ENCODE results near the gene SLC44A5.

SLC44A5 gene

DNA sequence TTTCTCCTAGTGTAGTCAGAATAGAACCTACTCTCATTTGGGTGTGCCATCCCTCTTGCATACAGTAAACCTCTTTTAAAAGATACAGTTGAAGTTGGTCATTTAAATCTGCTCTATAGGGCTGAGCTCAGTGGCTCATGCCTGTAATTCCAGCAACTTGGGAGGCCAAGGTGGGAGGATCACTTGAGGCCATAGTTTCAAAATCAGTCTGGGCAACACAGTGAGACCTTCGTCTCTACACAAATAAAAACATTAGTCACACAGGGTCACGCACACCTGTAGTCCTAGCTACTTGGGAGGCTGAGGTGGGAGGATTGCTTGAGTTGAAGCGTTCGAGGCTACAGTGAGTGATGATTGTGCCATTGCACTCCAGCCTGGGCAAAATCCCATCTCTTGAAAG is 292.9 kb downstream of the SLC44A5 start:
- no peak for DNase-seq (ENCODE audit: low read depth)
- no peak overlapping the region for H3K4me3 ChIP-seq (ENCODE audit: low read depth, low read length)
- TF ChIP-seq, protein P1, sequence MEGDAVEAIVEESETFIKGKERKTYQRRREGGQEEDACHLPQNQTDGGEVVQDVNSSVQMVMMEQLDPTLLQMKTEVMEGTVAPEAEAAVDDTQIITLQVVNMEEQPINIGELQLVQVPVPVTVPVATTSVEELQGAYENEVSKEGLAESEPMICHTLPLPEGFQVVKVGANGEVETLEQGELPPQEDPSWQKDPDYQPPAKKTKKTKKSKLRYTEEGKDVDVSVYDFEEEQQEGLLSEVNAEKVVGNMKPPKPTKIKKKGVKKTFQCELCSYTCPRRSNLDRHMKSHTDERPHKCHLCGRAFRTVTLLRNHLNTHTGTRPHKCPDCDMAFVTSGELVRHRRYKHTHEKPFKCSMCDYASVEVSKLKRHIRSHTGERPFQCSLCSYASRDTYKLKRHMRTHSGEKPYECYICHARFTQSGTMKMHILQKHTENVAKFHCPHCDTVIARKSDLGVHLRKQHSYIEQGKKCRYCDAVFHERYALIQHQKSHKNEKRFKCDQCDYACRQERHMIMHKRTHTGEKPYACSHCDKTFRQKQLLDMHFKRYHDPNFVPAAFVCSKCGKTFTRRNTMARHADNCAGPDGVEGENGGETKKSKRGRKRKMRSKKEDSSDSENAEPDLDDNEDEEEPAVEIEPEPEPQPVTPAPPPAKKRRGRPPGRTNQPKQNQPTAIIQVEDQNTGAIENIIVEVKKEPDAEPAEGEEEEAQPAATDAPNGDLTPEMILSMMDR (IDR thresholded peaks at IDR 0.05; ENCODE audit: low read depth, low read length, missing control alignments) = no peak
- in situ Hi-C loops (cut with HindIII; ENCODE audit: low sequenced_read_pairs) = no loop called here

DNA sequence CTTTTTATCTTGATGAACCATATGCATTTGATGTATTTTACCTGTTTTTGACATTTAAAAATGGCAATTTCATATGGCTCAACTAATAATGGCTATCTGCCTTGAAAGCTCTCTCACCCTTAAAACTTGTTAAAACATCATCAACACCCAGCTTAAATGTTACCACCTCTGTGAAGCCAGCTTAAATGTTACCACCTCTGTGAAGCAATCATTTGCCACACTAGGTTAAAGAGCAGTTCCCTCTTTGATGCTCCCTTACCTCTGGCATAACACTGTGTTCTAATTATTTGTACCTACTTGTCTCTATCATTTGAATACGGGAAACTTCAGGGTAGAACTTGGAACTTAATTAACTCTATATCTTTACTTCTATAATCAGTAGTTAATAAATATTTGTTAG is 294.7 kb downstream of the SLC44A5 start:
- DNase-seq (ENCODE audit: low read depth) = no peak
- TF ChIP-seq, protein P1 (IDR thresholded peaks at IDR 0.05; ENCODE audit: low read depth, low read length, missing control alignments) = no peak
- no peak overlapping the region for H3K4me3 ChIP-seq (ENCODE audit: low read depth, low read length)
- in situ Hi-C loops (cut with HindIII; ENCODE audit: low sequenced_read_pairs) = no loop called here

DNA sequence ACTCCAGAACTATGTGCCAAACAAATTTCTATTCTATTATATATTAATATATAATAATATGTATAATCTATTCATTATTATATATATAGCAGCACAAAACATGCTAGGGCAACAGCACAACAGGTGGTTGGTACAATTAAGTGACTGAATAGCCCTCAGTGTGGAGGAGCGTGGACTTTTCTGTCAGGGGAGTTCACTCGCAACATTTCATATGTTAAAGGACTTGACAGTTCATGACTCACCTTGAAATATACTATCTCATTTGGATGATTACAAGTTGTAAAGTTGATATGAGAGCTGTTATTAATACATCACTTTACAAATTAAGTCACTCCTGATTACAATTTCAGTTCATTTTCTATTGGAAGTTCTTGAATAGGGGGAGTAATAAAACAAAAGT is 298.3 kb downstream of the SLC44A5 start:
- TF ChIP-seq, protein P1 (IDR thresholded peaks at IDR 0.05; ENCODE audit: low read depth, low read length, missing control alignments) = no peak
- in situ Hi-C loops (cut with HindIII; ENCODE audit: low sequenced_read_pairs) = no loop called here
- H3K4me3 ChIP-seq (ENCODE audit: low read depth, low read length) = no peak overlapping the region
- no peak for DNase-seq (ENCODE audit: low read depth)

DNA sequence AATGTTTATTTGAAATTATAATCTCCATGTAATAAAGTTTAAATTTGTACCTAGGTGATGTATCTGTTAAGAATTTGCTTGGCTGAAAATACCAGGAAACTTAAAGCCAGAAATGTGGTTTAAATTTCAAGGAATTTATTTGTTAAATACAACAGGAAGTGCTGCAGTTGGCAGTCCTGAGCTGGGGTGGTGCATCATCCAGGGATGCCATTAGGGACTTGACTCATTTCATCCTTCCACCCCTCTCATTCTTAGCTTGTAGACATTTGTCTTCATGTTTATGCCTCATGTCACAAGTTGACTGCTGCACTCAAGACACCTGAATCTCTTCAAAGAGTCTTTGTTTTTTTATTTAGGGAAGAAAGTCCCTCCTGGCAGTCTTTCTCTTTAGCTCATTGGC is 300.8 kb downstream of the SLC44A5 start:
- DNase-seq (ENCODE audit: low read depth) = peak; percentile 36
- no peak overlapping the region for H3K4me3 ChIP-seq (ENCODE audit: low read depth, low read length)
- TF ChIP-seq, protein P1 (IDR thresholded peaks at IDR 0.05; ENCODE audit: low read depth, low read length, missing control alignments) = no peak
- in situ Hi-C loops (cut with HindIII; ENCODE audit: low sequenced_read_pairs) = no loop called here

DNA sequence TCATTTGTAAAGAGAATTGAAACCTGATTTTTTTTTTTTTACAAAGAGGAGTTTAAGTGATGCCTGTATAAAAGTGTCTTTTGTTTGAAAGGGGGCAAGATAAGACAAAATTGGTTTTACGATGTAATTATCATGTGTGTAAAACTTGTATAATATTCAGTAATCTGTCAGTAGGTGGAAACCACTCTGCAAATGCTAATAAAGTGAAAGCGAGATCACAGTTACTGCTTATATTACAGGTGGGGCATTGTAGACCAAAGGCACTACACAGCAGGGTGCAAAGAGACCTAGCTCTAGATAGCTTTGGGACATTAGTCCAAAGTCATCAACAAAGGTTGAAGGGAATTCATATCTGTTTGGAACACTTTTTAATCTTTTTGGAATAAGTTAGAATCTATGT is 302.5 kb downstream of the SLC44A5 start:
- TF ChIP-seq, protein P1 (IDR thresholded peaks at IDR 0.05; ENCODE audit: low read depth, low read length, missing control alignments) = no peak
- DNase-seq (ENCODE audit: low read depth) = no peak
- H3K4me3 ChIP-seq (ENCODE audit: low read depth, low read length) = no peak overlapping the region
- in situ Hi-C loops (cut with HindIII; ENCODE audit: low sequenced_read_pairs) = no loop called here

DNA sequence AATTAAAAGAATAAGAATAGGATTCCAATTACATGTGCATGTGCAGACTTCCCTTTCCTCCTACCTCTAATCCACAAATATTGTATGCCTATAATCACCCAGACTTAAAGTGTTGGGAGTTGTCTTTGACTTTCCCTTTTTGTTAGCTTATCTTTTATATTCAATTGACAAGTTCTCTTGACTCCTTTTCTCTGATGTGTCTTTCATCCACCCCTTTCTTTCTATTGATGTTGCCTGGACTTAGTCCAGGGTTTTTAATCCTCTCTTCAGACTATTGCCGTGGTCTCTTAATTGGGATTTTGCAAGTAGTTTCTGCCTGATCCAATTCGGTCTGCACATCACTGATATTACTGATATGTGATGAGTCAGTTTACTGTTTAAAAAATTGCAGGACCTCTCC is 305.9 kb downstream of the SLC44A5 start:
- no peak for DNase-seq (ENCODE audit: low read depth)
- H3K4me3 ChIP-seq (ENCODE audit: low read depth, low read length) = no peak overlapping the region
- in situ Hi-C loops (cut with HindIII; ENCODE audit: low sequenced_read_pairs) = no loop called here
- TF ChIP-seq, protein P1 (IDR thresholded peaks at IDR 0.05; ENCODE audit: low read depth, low read length, missing control alignments) = no peak

DNA sequence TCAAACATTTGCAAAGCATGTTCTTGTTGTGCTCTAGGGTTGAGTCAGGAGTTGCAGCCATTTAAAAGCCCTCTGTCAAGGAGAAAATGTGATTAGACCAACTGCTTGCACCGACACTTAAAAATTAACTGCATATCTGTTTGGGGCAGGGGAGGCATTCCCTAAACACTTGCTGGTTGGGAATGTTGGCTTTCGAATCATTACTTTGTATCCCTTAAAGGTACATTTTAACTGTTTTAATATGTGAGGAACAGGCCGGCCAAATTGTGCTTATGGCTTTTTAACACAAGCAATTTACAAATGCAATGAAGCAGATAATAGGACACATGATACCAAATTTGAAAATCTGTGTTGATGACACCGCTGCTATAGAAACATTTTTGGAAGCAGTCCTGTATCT is 317.6 kb downstream of the SLC44A5 start:
- H3K4me3 ChIP-seq (ENCODE audit: low read depth, low read length) = no peak overlapping the region
- in situ Hi-C loops (cut with HindIII; ENCODE audit: low sequenced_read_pairs) = no loop called here
- DNase-seq (ENCODE audit: low read depth) = no peak
- TF ChIP-seq, protein P1 (IDR thresholded peaks at IDR 0.05; ENCODE audit: low read depth, low read length, missing control alignments) = no peak
